OCI-LY1 (cell line): ENCODE data around the gene CCT3.

Experiments
- EZH2 ChIP-seq: fragments of 200-600 bp; sonication (generic), shearing (Covaris generic); IDR thresholded peaks from 2 replicates; pipeline ENCODE4 v1.8.0; 2017; ENCODE audit warnings: borderline replicate concordance, mixed run types, mild to moderate bottlenecking, antibody characterized with exemption, low read length, moderate library complexity, mixed read lengths
- TF ChIP-seq, protein P1 (sequence below): fragments of 200-600 bp; sonication (generic), shearing (Covaris generic); IDR thresholded peaks from 2 replicates; pipeline ENCODE4 v1.5.1; 2017; ENCODE audit warnings: mild to moderate bottlenecking, antibody characterized with exemption, low read length, moderate library complexity, mixed read lengths

DNA sequence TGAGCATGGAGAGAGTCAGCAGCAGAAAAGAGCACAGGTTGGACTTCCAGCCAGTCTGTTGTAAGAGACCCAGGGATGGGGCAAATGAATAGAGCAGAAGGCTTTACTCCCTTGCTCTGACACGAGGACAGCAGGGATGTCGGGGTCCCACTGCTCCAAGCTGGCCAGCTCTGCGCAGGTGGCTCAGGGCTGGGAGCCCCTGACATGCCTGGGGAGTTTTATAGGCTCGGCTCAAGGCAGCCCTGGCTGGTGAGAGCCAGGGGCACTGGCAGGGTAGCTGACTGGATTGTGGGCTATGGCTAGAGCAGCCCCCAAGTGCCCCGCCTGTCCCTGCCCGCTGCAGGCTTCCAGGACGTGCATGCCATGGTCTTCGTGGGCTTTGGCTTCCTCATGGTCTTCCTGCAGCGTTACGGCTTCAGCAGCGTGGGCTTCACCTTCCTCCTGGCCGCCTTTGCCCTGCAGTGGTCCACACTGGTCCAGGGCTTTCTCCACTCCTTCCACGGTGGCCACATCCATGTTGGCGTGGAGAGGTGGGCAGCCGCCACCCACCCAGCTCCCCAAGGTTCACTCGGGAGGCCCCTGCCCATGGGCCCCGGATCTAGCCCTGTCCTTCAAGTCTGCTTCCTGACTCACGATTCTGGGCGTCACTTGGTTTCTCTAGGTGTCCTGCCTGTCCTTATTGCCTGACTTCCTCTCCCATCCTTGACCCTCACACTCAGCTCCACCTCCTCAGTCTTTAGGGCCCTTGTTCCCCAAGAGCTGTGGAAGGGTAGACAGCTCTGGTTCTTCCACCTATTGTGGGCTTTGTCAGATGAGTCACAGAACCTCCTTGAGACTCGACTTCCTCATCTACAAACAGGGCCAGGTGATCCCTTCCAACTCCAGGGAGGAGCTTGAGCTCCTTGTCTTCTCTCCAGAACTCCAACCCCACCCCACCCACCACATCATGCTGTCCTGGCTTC, 39.1 kb upstream of the CCT3 start:
- TF ChIP-seq, protein P1, sequence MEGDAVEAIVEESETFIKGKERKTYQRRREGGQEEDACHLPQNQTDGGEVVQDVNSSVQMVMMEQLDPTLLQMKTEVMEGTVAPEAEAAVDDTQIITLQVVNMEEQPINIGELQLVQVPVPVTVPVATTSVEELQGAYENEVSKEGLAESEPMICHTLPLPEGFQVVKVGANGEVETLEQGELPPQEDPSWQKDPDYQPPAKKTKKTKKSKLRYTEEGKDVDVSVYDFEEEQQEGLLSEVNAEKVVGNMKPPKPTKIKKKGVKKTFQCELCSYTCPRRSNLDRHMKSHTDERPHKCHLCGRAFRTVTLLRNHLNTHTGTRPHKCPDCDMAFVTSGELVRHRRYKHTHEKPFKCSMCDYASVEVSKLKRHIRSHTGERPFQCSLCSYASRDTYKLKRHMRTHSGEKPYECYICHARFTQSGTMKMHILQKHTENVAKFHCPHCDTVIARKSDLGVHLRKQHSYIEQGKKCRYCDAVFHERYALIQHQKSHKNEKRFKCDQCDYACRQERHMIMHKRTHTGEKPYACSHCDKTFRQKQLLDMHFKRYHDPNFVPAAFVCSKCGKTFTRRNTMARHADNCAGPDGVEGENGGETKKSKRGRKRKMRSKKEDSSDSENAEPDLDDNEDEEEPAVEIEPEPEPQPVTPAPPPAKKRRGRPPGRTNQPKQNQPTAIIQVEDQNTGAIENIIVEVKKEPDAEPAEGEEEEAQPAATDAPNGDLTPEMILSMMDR = no peak
- TF ChIP-seq EZH2 = no peak
